Thoracic aorta (tissue), 2 donors: ENCODE measurements around the gene ST3GAL6. TPM values are rescaled to one million over a fixed set of nuclear protein-coding genes. Genes with fewer than 3 reads are reported as not detected.

Source experiments
- ATAC-seq: fragments of 150-250 bp; one replicate; pipeline ENCODE4 v1.8.0; 2017; ENCODE audit warnings: low read depth; ENCODE audit not compliant: insufficient number of reproducible peaks, low FRiP score
- DNase-seq: peaks from one replicate; pipeline ENCODE4 v3.0.0-alpha.2; 2020; ENCODE audit warnings: low spot score
- H3K27ac ChIP-seq, 2 donors: fragments of 200-600 bp; sonication (generic); 1 replicate in 1 of 2; 2 replicates in 1 of 2; pipeline ENCODE4 v1.5.1; 2016; ENCODE audit warnings: mild to moderate bottlenecking in 2 of 2, moderate library complexity in 2 of 2
- H3K27me3 ChIP-seq: fragments of 200-600 bp; sonication (generic); replicated peaks from 2 replicates; pipeline ENCODE4 v1.6.0; 2016; ENCODE audit warnings: mild to moderate bottlenecking; ENCODE audit not compliant: insufficient read depth
- H3K36me3 ChIP-seq: fragments of 200-600 bp; sonication (generic); one replicate; pipeline ENCODE4 v1.5.1; 2016
- H3K4me1 ChIP-seq, 2 donors: fragments of 200-600 bp; sonication (generic); 1 replicate in 1 of 2; 2 replicates in 1 of 2; pipeline versions ENCODE4 v1.5.1 to v1.6.0; 2016; ENCODE audit warnings: low read depth in 2 of 2, mild to moderate bottlenecking in 1 of 2; ENCODE audit not compliant: control insufficient read depth in 1 of 2
- H3K4me3 ChIP-seq: fragments of 200-600 bp; sonication (generic); 2 replicates; pipeline ENCODE4 v1.5.1; 2016; ENCODE audit warnings: mild to moderate bottlenecking
- H3K9me3 ChIP-seq: fragments of 200-600 bp; sonication (generic); 2 replicates; pipeline ENCODE4 v1.5.1; 2016
- CTCF ChIP-seq: fragments of 200-600 bp; sonication (generic); IDR thresholded peaks from one replicate; pipeline ENCODE4 v1.5.1; 2019; ENCODE audit warnings: antibody characterized with exemption
- total RNA-seq, 2 donors: library from RNA; depleted of rRNA; stranded (reverse); fragments of >200 nt; gene quantifications; one replicate each; pipeline versions ENCODE4 v1.1.0 to v1.2.3, GENCODE V29; 2016

Gene ST3GAL6
- 10 to 100 TPM; 12.0 to 16.9 TPM for total RNA-seq

- no peak for TF ChIP-seq CTCF
- peaks cover 8 to 26% of the 10 kb centered on the region in 2 donors for H3K4me1 ChIP-seq
Observed at GRCh38 chr3:98763076-98763475, at the start of gene ST3GAL6. Gene ST3GAL6 (plus strand): TSS chr3:98763340. CDS start chr3:98768441, 5,101 bp downstream.

GRCh38 chr3:98713984-98714383, 49.2 kb upstream of the ST3GAL6 start:
- DNase-seq, result no peak
- H3K4me1 ChIP-seq, result no peaks in the 10 kb centered on the region
- no peak overlapping the region for H3K27ac ChIP-seq
- H3K9me3 ChIP-seq, result no peaks in the 10 kb centered on the region
- TF ChIP-seq CTCF, result no peak
- no peak for ATAC-seq
- H3K27me3 ChIP-seq, result no peaks in the 10 kb centered on the region
- H3K36me3 ChIP-seq, result no peaks in the 10 kb centered on the region
- H3K4me3 ChIP-seq, result no peak overlapping the region

More at GRCh38 chr3:98763076-98763475, at the start of gene ST3GAL6:
- Histone ChIP-seq H3K4me3 (peak within 1 kb of the TSS; percentile 43), H3K27ac (peak within 1 kb of the TSS in 1 of 2 donors; percentile 44), H3K36me3 (no peaks in the 10 kb centered on the region), H3K9me3 (no peaks in the 10 kb centered on the region), H3K27me3 (no peaks in the 10 kb centered on the region)
- no peak for DNase-seq
- ATAC-seq, result no peak

GRCh38 chr3:98717584-98717983, 45.6 kb upstream of the ST3GAL6 start:
- Histone ChIP-seq H3K36me3 (no peaks in the 10 kb centered on the region), H3K27me3 (no peaks in the 10 kb centered on the region), H3K27ac (no peak overlapping the region), H3K4me1 (no peaks in the 10 kb centered on the region), H3K9me3 (no peaks in the 10 kb centered on the region), H3K4me3 (no peak overlapping the region)
- no peak for ATAC-seq
- no peak for DNase-seq
- no peak for TF ChIP-seq CTCF

GRCh38 chr3:98718730-98719129, 44.4 kb upstream of the ST3GAL6 start:
- no peaks in the 10 kb centered on the region for H3K4me1 ChIP-seq
- no peak for TF ChIP-seq CTCF
- ATAC-seq, result no peak
- no peaks in the 10 kb centered on the region for H3K36me3 ChIP-seq
- no peak overlapping the region for H3K4me3 ChIP-seq
- no peak overlapping the region for H3K27ac ChIP-seq
- no peak for DNase-seq
- no peaks in the 10 kb centered on the region for H3K27me3 ChIP-seq
- H3K9me3 ChIP-seq, result no peaks in the 10 kb centered on the region

- Histone ChIP-seq H3K36me3 (no peaks in the 10 kb centered on the region), H3K27me3 (no peaks in the 10 kb centered on the region), H3K9me3 (no peaks in the 10 kb centered on the region), H3K4me3 (no peak overlapping the region), H3K27ac (no peak overlapping the region), H3K4me1 (no peaks in the 10 kb centered on the region)
- DNase-seq, result no peak
- no peak for TF ChIP-seq CTCF
- no peak for ATAC-seq
Observed at GRCh38 chr3:98721776-98722175, 41.4 kb upstream of the ST3GAL6 start.
